Keratinocyte (primary cell): Measurements from ENCODE around the gene GLG1. TPM values are rescaled to one million over a fixed set of nuclear protein-coding genes. Genes with fewer than 3 reads are reported as not detected.
"Not testable (repeated sequence)": the region's sequence is repeated elsewhere in the genome, so short reads cannot be mapped to it uniquely, and the experiment has no call there.

ENCODE experiments used
- DNase-seq: peaks from one replicate; pipeline ENCODE4 v3.0.0-alpha.2; 2011; ENCODE audit warnings: low read depth, missing footprints, low spot score
- FAIRE-seq: peaks from 2 replicates; lab custom pipeline; 2011; peaks lifted over from hg19 to GRCh38; lab: Jason Lieb, UNC
- H2AFZ ChIP-seq: 2 replicates; pipeline ENCODE4 v1.6.0; 2012; ENCODE audit warnings: low read length, control low read depth, inconsistent platforms; ENCODE audit not compliant: control insufficient read depth
- H3K27ac ChIP-seq: 2 replicates; pipeline ENCODE4 v1.5.1; 2011; ENCODE audit warnings: low read length; ENCODE audit not compliant: control insufficient read depth, insufficient read depth
- H3K27me3 ChIP-seq: 3 replicates; pipeline ENCODE4 v1.6.0; 2011; ENCODE audit warnings: low read length; ENCODE audit not compliant: control insufficient read depth, insufficient read depth; ENCODE audit errors: extremely low read depth
- H3K36me3 ChIP-seq, 2 experiments: 2 replicates in 1 of 2; 3 replicates in 1 of 2; pipeline ENCODE4 v1.5.1; 2011; ENCODE audit warnings: low read length in 2 of 2, mild to moderate bottlenecking in 1 of 2; ENCODE audit not compliant: control insufficient read depth in 2 of 2, insufficient read depth in 2 of 2; ENCODE audit errors: extremely low read depth in 1 of 2
- H3K4me1 ChIP-seq: 3 replicates; pipeline ENCODE4 v1.5.1; 2011; ENCODE audit warnings: low read length; ENCODE audit not compliant: control insufficient read depth, insufficient read depth; ENCODE audit errors: extremely low read depth
- H3K4me2 ChIP-seq: 3 replicates; pipeline ENCODE4 v1.6.0; 2011; ENCODE audit warnings: low read depth, low read length; ENCODE audit not compliant: control insufficient read depth, insufficient read depth; ENCODE audit errors: extremely low read depth
- H3K4me3 ChIP-seq, 3 experiments: fragments of 200-600 bp in 1 of 3; sonication (generic) in 1 of 3; 2 replicates in 2 of 3; 3 replicates in 1 of 3; pipeline ENCODE4 v1.5.1; 2011 to 2016; ENCODE audit warnings: low read length in 3 of 3, mild to moderate bottlenecking in 3 of 3, control low read depth in 2 of 3, inconsistent platforms in 1 of 3, low read depth in 1 of 3, mixed read lengths in 1 of 3, mixed run types in 1 of 3, moderate library complexity in 1 of 3; ENCODE audit not compliant: control insufficient read depth in 2 of 3, insufficient read depth in 2 of 3; ENCODE audit errors: extremely low read depth in 1 of 3
- H3K79me2 ChIP-seq: 2 replicates; pipeline ENCODE4 v1.6.0; 2012; ENCODE audit warnings: low read length; ENCODE audit not compliant: control insufficient read depth, insufficient read depth
- H3K9ac ChIP-seq: 3 replicates; pipeline ENCODE4 v1.6.0; 2011; ENCODE audit warnings: low read length; ENCODE audit not compliant: control insufficient read depth, insufficient read depth; ENCODE audit errors: extremely low read depth
- H3K9me1 ChIP-seq: 3 replicates; pipeline ENCODE4 v1.6.0; 2011; ENCODE audit warnings: low read length; ENCODE audit not compliant: control insufficient read depth, insufficient read depth; ENCODE audit errors: extremely low read depth
- H3K9me3 ChIP-seq: 2 replicates; pipeline ENCODE4 v1.5.1; 2012; ENCODE audit warnings: low read depth, low read length; ENCODE audit not compliant: control insufficient read depth
- H4K20me1 ChIP-seq: 3 replicates; pipeline ENCODE4 v1.6.0; 2011; ENCODE audit warnings: low read length; ENCODE audit not compliant: control insufficient read depth, insufficient read depth; ENCODE audit errors: extremely low read depth
- EZH2 ChIP-seq: IDR thresholded peaks from one replicate; pipeline ENCODE4 v1.6.1; 2012; ENCODE audit warnings: inconsistent platforms, mild to moderate bottlenecking, low read length, moderate library complexity
- dilution Hi-C: fragments of 300-500 bp; cut with MboI; formaldehyde crosslinking; loops from one replicate; pipeline ENCODE4 v1.7.0; 2020; ENCODE audit warnings: low sequenced_read_pairs; ENCODE audit not compliant: extremely low pct_ligation_motif_present
- polyA plus RNA-seq, 5 experiments: library from polyadenylated mRNA; depleted of rRNA in 3 of 5; stranded (reverse) in 3 of 5; stranded (forward) in 1 of 5; unstranded in 1 of 5; fragments of >200 nt; gene quantifications; 1 replicate in 1 of 5; 2 replicates in 3 of 5; 3 replicates in 1 of 5; pipeline versions ENCODE4 v1.2.1 to v1.2.3, GENCODE V29; 2011 to 2012; ENCODE audit warnings: missing spikeins in 2 of 5, low read depth in 1 of 5, low replicate concordance in 1 of 5
- TF ChIP-seq, protein P1 (sequence below), 3 experiments: IDR thresholded peaks in 1 of 3; conservative IDR thresholded peaks in 1 of 3; optimal IDR thresholded peaks in 1 of 3; 2 replicates in 2 of 3; 3 replicates in 1 of 3; pipeline versions ENCODE3 to v1.5.1; 2011; ENCODE audit warnings: low read length in 3 of 3, mild to moderate bottlenecking in 3 of 3, moderate library complexity in 2 of 3, control low read depth in 1 of 3, inconsistent platforms in 1 of 3; ENCODE audit not compliant: insufficient read depth in 2 of 3; ENCODE audit errors: extremely low read depth in 1 of 3

GLG1 gene
- polyA plus RNA-seq, 1 donor (not counting 4 experiments of a cell fraction or from before 2014, with no cell fraction given) = 63.6 TPM

DNA sequence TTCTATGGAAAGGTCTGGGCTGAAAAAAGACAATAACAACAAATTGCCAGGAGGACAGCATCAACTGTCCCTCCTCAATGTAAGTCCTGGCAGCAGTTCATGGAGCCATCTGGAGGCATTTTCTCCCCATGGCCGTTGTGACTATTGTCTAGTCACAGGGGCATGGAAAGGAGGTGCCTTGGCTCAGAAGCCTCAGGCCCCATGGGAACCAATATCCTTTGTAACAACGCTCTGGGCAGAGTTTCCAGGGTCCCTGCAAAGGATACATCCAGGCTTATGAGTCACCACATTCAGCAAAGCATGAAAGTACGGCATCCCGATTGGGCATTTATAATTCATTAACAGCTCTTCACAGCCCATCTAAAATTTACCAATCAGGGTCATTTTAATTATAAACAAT, 85.2 kb downstream of the GLG1 start:
- Histone ChIP-seq H3K9me1 (no peaks in the 10 kb centered on the region), H3K4me1 (no peaks in the 10 kb centered on the region), H2AFZ (no peak overlapping the region), H3K4me3 (no peak overlapping the region), H3K27ac (no peak overlapping the region), H3K4me2 (no peak overlapping the region), H3K9me3 (no peaks in the 10 kb centered on the region), H3K79me2 (peaks cover 6% of the 10 kb centered on the region), H3K9ac (no peak overlapping the region), H4K20me1 (no peaks in the 10 kb centered on the region), H3K27me3 (no peaks in the 10 kb centered on the region), H3K36me3 (no peaks in the 10 kb centered on the region)
- FAIRE-seq (no peak), DNase-seq (no peak)
- dilution Hi-C loops = no loop called here
- TF ChIP-seq EZH2 = no peak
- TF ChIP-seq, protein P1, sequence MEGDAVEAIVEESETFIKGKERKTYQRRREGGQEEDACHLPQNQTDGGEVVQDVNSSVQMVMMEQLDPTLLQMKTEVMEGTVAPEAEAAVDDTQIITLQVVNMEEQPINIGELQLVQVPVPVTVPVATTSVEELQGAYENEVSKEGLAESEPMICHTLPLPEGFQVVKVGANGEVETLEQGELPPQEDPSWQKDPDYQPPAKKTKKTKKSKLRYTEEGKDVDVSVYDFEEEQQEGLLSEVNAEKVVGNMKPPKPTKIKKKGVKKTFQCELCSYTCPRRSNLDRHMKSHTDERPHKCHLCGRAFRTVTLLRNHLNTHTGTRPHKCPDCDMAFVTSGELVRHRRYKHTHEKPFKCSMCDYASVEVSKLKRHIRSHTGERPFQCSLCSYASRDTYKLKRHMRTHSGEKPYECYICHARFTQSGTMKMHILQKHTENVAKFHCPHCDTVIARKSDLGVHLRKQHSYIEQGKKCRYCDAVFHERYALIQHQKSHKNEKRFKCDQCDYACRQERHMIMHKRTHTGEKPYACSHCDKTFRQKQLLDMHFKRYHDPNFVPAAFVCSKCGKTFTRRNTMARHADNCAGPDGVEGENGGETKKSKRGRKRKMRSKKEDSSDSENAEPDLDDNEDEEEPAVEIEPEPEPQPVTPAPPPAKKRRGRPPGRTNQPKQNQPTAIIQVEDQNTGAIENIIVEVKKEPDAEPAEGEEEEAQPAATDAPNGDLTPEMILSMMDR (optimal IDR thresholded peaks at IDR 0.05 in 1 of 3, IDR thresholded peaks at IDR 0.05 in 1 of 3, conservative IDR thresholded peaks at IDR 0.05 in 1 of 3; ENCODE audit: extremely low read depth in 1 of 3, insufficient read depth in 2 of 3, low read length in 3 of 3) = no peak

DNA sequence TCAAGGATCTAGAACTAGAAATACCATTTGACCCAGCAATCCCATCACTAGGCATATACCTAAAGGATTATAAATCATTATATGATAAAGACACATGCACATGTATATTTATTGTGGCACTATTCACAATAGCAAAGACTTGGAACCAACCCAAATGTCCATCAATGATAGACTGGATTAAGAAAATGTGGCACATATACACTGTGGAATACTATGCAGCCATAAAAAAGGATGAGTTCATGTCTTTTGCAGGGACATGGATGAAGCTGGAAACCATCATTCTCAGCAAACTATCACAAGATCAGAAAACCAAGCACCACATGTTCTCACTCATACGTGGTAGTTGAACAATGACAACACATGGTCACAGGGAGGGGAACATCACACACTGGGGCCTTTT, 88.0 kb downstream of the GLG1 start:
- H3K9me3 ChIP-seq, FAIRE-seq, H3K4me1 ChIP-seq, H3K4me2 ChIP-seq, H2AFZ ChIP-seq, H3K9ac ChIP-seq, H3K27me3 ChIP-seq, H3K27ac ChIP-seq, H3K36me3 ChIP-seq, H3K79me2 ChIP-seq, H4K20me1 ChIP-seq, H3K9me1 ChIP-seq, dilution Hi-C loops, DNase-seq, H3K4me3 ChIP-seq: not testable (repeated sequence)

DNA sequence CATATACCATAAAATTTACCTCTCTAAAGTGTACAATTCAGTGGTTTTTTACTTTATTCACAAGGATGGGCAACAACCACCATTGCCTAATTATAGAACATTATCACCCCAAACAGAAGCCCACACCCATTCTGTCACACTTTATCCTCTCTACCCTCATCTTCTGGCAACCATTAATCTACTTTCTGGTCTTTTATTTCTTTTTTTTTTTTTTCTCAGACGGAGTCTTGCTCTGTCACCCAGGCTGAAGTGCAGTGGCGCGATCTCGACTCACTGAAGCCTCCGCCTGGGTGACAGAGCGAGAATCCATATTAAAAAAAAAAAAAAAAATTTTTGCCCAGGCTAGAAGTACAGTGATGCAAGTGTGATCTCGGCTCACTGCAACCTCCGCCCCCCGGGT, 95.0 kb downstream of the GLG1 start:
- Histone ChIP-seq H3K4me2 (no peak overlapping the region), H3K27ac (no peak overlapping the region), H2AFZ (no peak overlapping the region), H3K9ac (no peak overlapping the region), H4K20me1 (no peaks in the 10 kb centered on the region), H3K9me1 (no peaks in the 10 kb centered on the region), H3K4me3 (no peak overlapping the region), H3K9me3 (no peaks in the 10 kb centered on the region), H3K27me3 (no peaks in the 10 kb centered on the region), H3K79me2 (peaks cover 3% of the 10 kb centered on the region), H3K4me1 (no peaks in the 10 kb centered on the region), H3K36me3 (no peaks in the 10 kb centered on the region)
- dilution Hi-C loops = no loop called here
- no peak for TF ChIP-seq EZH2
- TF ChIP-seq, protein P1 (optimal IDR thresholded peaks at IDR 0.05 in 1 of 3, IDR thresholded peaks at IDR 0.05 in 1 of 3, conservative IDR thresholded peaks at IDR 0.05 in 1 of 3; ENCODE audit: extremely low read depth in 1 of 3, insufficient read depth in 2 of 3, low read length in 3 of 3) = no peak
- no peak for DNase-seq
- FAIRE-seq = no peak
